Gastrocnemius medialis (tissue), 4 donors: ENCODE measurements around the gene SV2C.

Experiments
- POLR2A ChIP-seq, 2 donors: fragments of 450-650 bp; IDR thresholded peaks; one replicate each; pipeline ENCODE4 v1.6.1; 2017; ENCODE audit warnings: antibody characterized with exemption in 2 of 2, mild to moderate bottlenecking in 2 of 2, moderate library complexity in 2 of 2
- TF ChIP-seq, protein P1 (sequence below), 5 experiments: fragments of 450-650 bp in 3 of 5; fragments of 200-600 bp in 2 of 5; sonication (generic) in 2 of 5; IDR thresholded peaks in 4 of 5; conservative IDR thresholded peaks in 1 of 5; 1 replicate in 4 of 5; 2 replicates in 1 of 5; pipeline ENCODE4 v1.5.1; 2016 to 2019; ENCODE audit warnings: antibody characterized with exemption in 5 of 5, mild to moderate bottlenecking in 3 of 5, moderate library complexity in 3 of 5

GRCh38 chr5:76368941-76369340 lies 285.8 kb downstream of the SV2C start:
- TF ChIP-seq, protein P1, sequence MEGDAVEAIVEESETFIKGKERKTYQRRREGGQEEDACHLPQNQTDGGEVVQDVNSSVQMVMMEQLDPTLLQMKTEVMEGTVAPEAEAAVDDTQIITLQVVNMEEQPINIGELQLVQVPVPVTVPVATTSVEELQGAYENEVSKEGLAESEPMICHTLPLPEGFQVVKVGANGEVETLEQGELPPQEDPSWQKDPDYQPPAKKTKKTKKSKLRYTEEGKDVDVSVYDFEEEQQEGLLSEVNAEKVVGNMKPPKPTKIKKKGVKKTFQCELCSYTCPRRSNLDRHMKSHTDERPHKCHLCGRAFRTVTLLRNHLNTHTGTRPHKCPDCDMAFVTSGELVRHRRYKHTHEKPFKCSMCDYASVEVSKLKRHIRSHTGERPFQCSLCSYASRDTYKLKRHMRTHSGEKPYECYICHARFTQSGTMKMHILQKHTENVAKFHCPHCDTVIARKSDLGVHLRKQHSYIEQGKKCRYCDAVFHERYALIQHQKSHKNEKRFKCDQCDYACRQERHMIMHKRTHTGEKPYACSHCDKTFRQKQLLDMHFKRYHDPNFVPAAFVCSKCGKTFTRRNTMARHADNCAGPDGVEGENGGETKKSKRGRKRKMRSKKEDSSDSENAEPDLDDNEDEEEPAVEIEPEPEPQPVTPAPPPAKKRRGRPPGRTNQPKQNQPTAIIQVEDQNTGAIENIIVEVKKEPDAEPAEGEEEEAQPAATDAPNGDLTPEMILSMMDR (IDR thresholded peaks at IDR 0.05 in 4 of 5, conservative IDR thresholded peaks at IDR 0.05 in 1 of 5) = no peak
- TF ChIP-seq POLR2A (IDR thresholded peaks at IDR 0.05) = no peak
